ENCODE measurements around the gene SLC12A7. TPM values are rescaled to one million over a fixed set of nuclear protein-coding genes. Genes with fewer than 3 reads are reported as not detected.

Gene SLC12A7
- total RNA-seq, 1 experiment from 2014 or later: 28.1 TPM

GRCh38 chr5:1086871-1087270 lies 25.0 kb downstream of the SLC12A7 start (continued):
- TF ChIP-seq ETV6 (CRISPR knock-in tag; IDR thresholded peaks at IDR 0.05) (no peak), OVOL2 (CRISPR knock-in tag; IDR thresholded peaks at IDR 0.05; ENCODE audit: borderline replicate concordance) (no peak), SOX15 (CRISPR knock-in tag; IDR thresholded peaks at IDR 0.05) (no peak), ZNF416 (CRISPR knock-in tag; IDR thresholded peaks at IDR 0.05) (no peak), HMGXB4 (CRISPR knock-in tag; IDR thresholded peaks at IDR 0.05) (no peak), TEAD1 (CRISPR knock-in tag; IDR thresholded peaks at IDR 0.05) (no peak), NR3C1 (CRISPR knock-in tag; conservative IDR thresholded peaks at IDR 0.05; ENCODE audit: low read depth) (no peak), ZNF121 (CRISPR knock-in tag; IDR thresholded peaks at IDR 0.05) (no peak)

DNA sequence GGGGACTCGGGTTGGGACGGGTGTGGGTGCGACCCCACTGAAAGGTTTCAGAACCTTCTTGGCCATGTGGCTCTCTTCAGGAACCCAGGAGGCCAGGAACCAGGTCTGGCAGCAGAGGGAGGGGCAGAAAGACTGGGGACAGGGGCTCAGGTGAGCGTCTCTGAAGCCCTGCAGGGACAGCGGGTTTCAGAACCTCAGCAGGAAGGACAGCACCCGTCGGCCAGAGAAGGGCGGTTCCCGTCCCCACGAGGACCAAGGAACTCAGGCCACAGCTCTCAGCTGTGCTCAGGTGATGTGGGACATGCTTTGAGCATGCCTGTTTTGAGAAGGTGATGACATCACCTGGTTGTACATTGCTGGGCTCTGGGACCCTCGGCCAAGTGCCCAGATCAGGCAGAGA lies 25.7 kb downstream of the SLC12A7 start:
- ChIA-PET POLR2A (no interaction called here), CTCF (no interaction called here)
- no peak overlapping the region for H3K4me3 Mint-ChIP-seq
- H3K36me3 Mint-ChIP-seq: peaks cover 3% of the 10 kb centered on the region; the same call in 1 of the 2 replicates
- H3K27ac Mint-ChIP-seq: no peak overlapping the region
- DNase-seq (ENCODE audit: low spot score) (no peak), ATAC-seq (no peak)
- H3K27me3 Mint-ChIP-seq (ENCODE audit: low read depth): no peaks in the 10 kb centered on the region
- no peaks in the 10 kb centered on the region for H3K9me3 Mint-ChIP-seq
- H3K4me1 Mint-ChIP-seq: no peaks in the 10 kb centered on the region
- no peak for TF ChIP-seq FOXK1 (CRISPR knock-in tag; IDR thresholded peaks at IDR 0.05)
- no peak for TF ChIP-seq NR3C1 (CRISPR knock-in tag; conservative IDR thresholded peaks at IDR 0.05; ENCODE audit: low read depth)
- no peak for TF ChIP-seq FOXP1 (CRISPR knock-in tag; IDR thresholded peaks at IDR 0.05; ENCODE audit: borderline replicate concordance)
- no peak for TF ChIP-seq KAT7 (CRISPR knock-in tag; IDR thresholded peaks at IDR 0.05; ENCODE audit: borderline replicate concordance)
- TF ChIP-seq NFYB (CRISPR knock-in tag; conservative IDR thresholded peaks at IDR 0.05; ENCODE audit: low read depth): no peak
- TF ChIP-seq, protein P1, sequence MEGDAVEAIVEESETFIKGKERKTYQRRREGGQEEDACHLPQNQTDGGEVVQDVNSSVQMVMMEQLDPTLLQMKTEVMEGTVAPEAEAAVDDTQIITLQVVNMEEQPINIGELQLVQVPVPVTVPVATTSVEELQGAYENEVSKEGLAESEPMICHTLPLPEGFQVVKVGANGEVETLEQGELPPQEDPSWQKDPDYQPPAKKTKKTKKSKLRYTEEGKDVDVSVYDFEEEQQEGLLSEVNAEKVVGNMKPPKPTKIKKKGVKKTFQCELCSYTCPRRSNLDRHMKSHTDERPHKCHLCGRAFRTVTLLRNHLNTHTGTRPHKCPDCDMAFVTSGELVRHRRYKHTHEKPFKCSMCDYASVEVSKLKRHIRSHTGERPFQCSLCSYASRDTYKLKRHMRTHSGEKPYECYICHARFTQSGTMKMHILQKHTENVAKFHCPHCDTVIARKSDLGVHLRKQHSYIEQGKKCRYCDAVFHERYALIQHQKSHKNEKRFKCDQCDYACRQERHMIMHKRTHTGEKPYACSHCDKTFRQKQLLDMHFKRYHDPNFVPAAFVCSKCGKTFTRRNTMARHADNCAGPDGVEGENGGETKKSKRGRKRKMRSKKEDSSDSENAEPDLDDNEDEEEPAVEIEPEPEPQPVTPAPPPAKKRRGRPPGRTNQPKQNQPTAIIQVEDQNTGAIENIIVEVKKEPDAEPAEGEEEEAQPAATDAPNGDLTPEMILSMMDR (IDR thresholded peaks at IDR 0.05): no peak
- TF ChIP-seq IRF1 (CRISPR knock-in tag; IDR thresholded peaks at IDR 0.05): no peak
- no peak for TF ChIP-seq ZNF121 (CRISPR knock-in tag; IDR thresholded peaks at IDR 0.05)
- TF ChIP-seq ZBTB43 (CRISPR knock-in tag; IDR thresholded peaks at IDR 0.05): no peak
- TF ChIP-seq ZNF263 (CRISPR knock-in tag; IDR thresholded peaks at IDR 0.05; ENCODE audit: low read depth): no peak
- TF ChIP-seq NR2C2 (CRISPR knock-in tag; IDR thresholded peaks at IDR 0.05): no peak
- no peak for TF ChIP-seq ETV6 (CRISPR knock-in tag; IDR thresholded peaks at IDR 0.05)
- TF ChIP-seq, protein P2, sequence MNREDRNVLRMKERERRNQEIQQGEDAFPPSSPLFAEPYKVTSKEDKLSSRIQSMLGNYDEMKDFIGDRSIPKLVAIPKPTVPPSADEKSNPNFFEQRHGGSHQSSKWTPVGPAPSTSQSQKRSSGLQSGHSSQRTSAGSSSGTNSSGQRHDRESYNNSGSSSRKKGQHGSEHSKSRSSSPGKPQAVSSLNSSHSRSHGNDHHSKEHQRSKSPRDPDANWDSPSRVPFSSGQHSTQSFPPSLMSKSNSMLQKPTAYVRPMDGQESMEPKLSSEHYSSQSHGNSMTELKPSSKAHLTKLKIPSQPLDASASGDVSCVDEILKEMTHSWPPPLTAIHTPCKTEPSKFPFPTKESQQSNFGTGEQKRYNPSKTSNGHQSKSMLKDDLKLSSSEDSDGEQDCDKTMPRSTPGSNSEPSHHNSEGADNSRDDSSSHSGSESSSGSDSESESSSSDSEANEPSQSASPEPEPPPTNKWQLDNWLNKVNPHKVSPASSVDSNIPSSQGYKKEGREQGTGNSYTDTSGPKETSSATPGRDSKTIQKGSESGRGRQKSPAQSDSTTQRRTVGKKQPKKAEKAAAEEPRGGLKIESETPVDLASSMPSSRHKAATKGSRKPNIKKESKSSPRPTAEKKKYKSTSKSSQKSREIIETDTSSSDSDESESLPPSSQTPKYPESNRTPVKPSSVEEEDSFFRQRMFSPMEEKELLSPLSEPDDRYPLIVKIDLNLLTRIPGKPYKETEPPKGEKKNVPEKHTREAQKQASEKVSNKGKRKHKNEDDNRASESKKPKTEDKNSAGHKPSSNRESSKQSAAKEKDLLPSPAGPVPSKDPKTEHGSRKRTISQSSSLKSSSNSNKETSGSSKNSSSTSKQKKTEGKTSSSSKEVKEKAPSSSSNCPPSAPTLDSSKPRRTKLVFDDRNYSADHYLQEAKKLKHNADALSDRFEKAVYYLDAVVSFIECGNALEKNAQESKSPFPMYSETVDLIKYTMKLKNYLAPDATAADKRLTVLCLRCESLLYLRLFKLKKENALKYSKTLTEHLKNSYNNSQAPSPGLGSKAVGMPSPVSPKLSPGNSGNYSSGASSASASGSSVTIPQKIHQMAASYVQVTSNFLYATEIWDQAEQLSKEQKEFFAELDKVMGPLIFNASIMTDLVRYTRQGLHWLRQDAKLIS (CRISPR knock-in tag; IDR thresholded peaks at IDR 0.05; ENCODE audit: borderline replicate concordance): no peak
- TF ChIP-seq ARID4B (CRISPR knock-in tag; IDR thresholded peaks at IDR 0.05; ENCODE audit: borderline replicate concordance): no peak
- TF ChIP-seq CDX4 (CRISPR knock-in tag; IDR thresholded peaks at IDR 0.05; ENCODE audit: borderline replicate concordance): no peak
- TF ChIP-seq, protein P3, sequence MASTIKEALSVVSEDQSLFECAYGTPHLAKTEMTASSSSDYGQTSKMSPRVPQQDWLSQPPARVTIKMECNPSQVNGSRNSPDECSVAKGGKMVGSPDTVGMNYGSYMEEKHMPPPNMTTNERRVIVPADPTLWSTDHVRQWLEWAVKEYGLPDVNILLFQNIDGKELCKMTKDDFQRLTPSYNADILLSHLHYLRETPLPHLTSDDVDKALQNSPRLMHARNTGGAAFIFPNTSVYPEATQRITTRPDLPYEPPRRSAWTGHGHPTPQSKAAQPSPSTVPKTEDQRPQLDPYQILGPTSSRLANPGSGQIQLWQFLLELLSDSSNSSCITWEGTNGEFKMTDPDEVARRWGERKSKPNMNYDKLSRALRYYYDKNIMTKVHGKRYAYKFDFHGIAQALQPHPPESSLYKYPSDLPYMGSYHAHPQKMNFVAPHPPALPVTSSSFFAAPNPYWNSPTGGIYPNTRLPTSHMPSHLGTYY (CRISPR knock-in tag; IDR thresholded peaks at IDR 0.05): no peak
